ENCODE measurements around the gene UTS2R.
"Not testable (repeated sequence)": the region's sequence is repeated elsewhere in the genome, so short reads cannot be mapped to it uniquely, and the experiment has no call there.

Gene UTS2R

GRCh38 chr17:82347994-82348393 lies 23.6 kb upstream of the UTS2R start:
- not testable (repeated sequence) for H3K4me1 ChIP-seq (ENCODE audit: control insufficient read depth, insufficient read depth, low read length, unreplicated experiment); H3K27ac ChIP-seq (ENCODE audit: low read depth, low read length)

GRCh38 chr17:82348434-82348833 lies 23.1 kb upstream of the UTS2R start:
- H3K36me3 ChIP-seq (ENCODE audit: insufficient read depth, low read length): no peaks in the 10 kb centered on the region
- H3K4me1 ChIP-seq (ENCODE audit: control insufficient read depth, insufficient read depth, low read length, unreplicated experiment): peaks cover 3% of the 10 kb centered on the region
- H2AFZ ChIP-seq (ENCODE audit: low read length, unreplicated experiment): no peak overlapping the region
- no peak overlapping the region for H3K27ac ChIP-seq (ENCODE audit: low read depth, low read length)
- no peaks in the 10 kb centered on the region for H3K27me3 ChIP-seq (ENCODE audit: insufficient read depth, low read length)
- H3K79me2 ChIP-seq (ENCODE audit: control insufficient read depth, insufficient read depth, low read length, unreplicated experiment): no peaks in the 10 kb centered on the region
- H3K4me3 ChIP-seq (ENCODE audit: low read depth, low read length): no peak overlapping the region

More at GRCh38 chr17:82347994-82348393, 23.6 kb upstream of the UTS2R start:
- not testable (repeated sequence) for H3K27me3 ChIP-seq (ENCODE audit: insufficient read depth, low read length); H3K79me2 ChIP-seq (ENCODE audit: control insufficient read depth, insufficient read depth, low read length, unreplicated experiment); H3K4me3 ChIP-seq (ENCODE audit: low read depth, low read length); H2AFZ ChIP-seq (ENCODE audit: low read length, unreplicated experiment); H3K36me3 ChIP-seq (ENCODE audit: insufficient read depth, low read length)

- H3K36me3 ChIP-seq (ENCODE audit: insufficient read depth, low read length): no peaks in the 10 kb centered on the region
- H3K79me2 ChIP-seq (ENCODE audit: control insufficient read depth, insufficient read depth, low read length, unreplicated experiment): no peaks in the 10 kb centered on the region
- H3K4me1 ChIP-seq (ENCODE audit: control insufficient read depth, insufficient read depth, low read length, unreplicated experiment): peaks cover 3% of the 10 kb centered on the region
- no peak overlapping the region for H3K4me3 ChIP-seq (ENCODE audit: low read depth, low read length)
- H3K27me3 ChIP-seq (ENCODE audit: insufficient read depth, low read length): no peaks in the 10 kb centered on the region
- H3K27ac ChIP-seq (ENCODE audit: low read depth, low read length): no peak overlapping the region
- H2AFZ ChIP-seq (ENCODE audit: low read length, unreplicated experiment): peak overlapping the region; percentile 50
Measured at GRCh38 chr17:82348866-82349265, 22.7 kb upstream of the UTS2R start.

- Histone ChIP-seq H3K79me2 (ENCODE audit: control insufficient read depth, insufficient read depth, low read length, unreplicated experiment) (no peaks in the 10 kb centered on the region), H3K4me3 (ENCODE audit: low read depth, low read length) (no peak overlapping the region), H2AFZ (ENCODE audit: low read length, unreplicated experiment) (peak overlapping the region; percentile 50), H3K4me1 (ENCODE audit: control insufficient read depth, insufficient read depth, low read length, unreplicated experiment) (peaks cover 3% of the 10 kb centered on the region), H3K36me3 (ENCODE audit: insufficient read depth, low read length) (no peaks in the 10 kb centered on the region), H3K27ac (ENCODE audit: low read depth, low read length) (no peak overlapping the region), H3K27me3 (ENCODE audit: insufficient read depth, low read length) (no peaks in the 10 kb centered on the region)
Measured at GRCh38 chr17:82349287-82349701, 22.3 kb upstream of the UTS2R start.

DNA sequence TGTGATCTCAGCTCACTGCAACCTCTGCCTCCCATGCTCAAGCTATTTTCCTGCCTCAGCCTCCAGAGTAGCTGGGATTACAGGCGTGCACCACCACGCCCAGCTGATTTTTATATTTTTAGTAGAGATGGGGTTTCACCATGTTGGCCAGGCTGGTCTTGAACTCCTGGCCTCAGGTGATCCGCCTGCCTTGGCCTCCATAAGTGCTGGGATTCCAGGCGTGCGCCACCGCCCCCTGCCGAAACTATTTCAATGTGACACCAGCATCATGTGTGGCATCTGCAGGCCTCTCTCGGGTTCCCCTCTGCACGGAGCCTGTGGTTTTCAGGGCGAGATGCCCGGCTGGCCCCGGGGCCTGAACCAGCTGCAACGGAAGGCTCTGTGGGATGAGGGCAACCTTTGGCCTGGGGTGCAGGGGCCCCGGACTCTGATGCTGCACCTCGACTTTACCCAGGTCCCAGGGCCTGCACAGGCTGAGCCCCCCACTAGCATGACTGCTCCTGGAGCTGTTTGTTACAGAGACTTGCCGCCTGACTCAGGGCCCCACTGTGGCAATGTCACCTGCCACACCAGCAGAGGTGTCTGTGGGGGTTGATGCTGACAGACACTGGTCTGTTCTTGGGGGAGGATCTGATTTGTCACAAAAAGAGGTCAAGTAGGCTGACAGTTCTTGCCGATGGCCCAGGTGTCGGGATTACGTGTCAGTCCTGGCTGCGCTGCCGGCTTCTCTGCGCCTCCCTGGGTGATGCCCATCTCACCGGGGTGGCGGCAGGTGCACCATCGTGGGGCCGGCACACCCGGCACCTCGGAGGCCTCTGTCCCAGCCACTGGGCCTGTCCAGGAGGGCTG lies 21.2 kb upstream of the UTS2R start:
- no peaks in the 10 kb centered on the region for H3K36me3 ChIP-seq (ENCODE audit: insufficient read depth, low read length)
- no peak overlapping the region for H2AFZ ChIP-seq (ENCODE audit: low read length, unreplicated experiment)
- H3K79me2 ChIP-seq (ENCODE audit: control insufficient read depth, insufficient read depth, low read length, unreplicated experiment): no peaks in the 10 kb centered on the region
- H3K27me3 ChIP-seq (ENCODE audit: insufficient read depth, low read length): no peaks in the 10 kb centered on the region
- H3K27ac ChIP-seq (ENCODE audit: low read depth, low read length): no peak overlapping the region
- H3K4me1 ChIP-seq (ENCODE audit: control insufficient read depth, insufficient read depth, low read length, unreplicated experiment): peaks cover 3% of the 10 kb centered on the region
- no peak overlapping the region for H3K4me3 ChIP-seq (ENCODE audit: low read depth, low read length)

DNA sequence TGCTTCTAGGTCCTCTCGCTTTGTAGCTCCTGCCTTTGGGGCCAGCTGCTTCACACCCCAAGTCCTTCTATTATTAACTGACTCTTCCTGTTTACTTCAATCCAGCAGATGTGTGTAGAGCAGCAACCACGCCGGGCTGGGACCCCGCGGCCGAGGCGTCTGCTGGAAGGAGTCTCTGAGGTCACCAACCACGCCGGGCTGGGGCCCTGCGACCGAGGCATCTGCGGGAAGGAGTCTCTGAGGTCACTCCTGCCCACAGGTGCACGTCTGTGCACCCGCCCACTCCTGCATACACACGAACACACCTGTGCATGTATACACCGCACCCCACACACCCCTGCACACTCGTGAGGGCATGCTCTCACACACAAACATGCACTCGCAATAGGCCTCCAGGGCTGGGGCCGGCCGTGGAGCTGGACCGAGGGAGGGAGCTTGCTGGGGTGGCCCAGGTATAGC lies 20.3 kb upstream of the UTS2R start:
- H3K36me3 ChIP-seq (ENCODE audit: insufficient read depth, low read length): no peaks in the 10 kb centered on the region
- no peak overlapping the region for H3K4me3 ChIP-seq (ENCODE audit: low read depth, low read length)
- no peaks in the 10 kb centered on the region for H3K27me3 ChIP-seq (ENCODE audit: insufficient read depth, low read length)
- no peak overlapping the region for H3K27ac ChIP-seq (ENCODE audit: low read depth, low read length)
- no peak overlapping the region for H2AFZ ChIP-seq (ENCODE audit: low read length, unreplicated experiment)
- no peaks in the 10 kb centered on the region for H3K79me2 ChIP-seq (ENCODE audit: control insufficient read depth, insufficient read depth, low read length, unreplicated experiment)
- peaks cover 11% of the 10 kb centered on the region for H3K4me1 ChIP-seq (ENCODE audit: control insufficient read depth, insufficient read depth, low read length, unreplicated experiment)

- H3K4me3 ChIP-seq (ENCODE audit: low read depth, low read length): no peak overlapping the region
- H3K4me1 ChIP-seq (ENCODE audit: control insufficient read depth, insufficient read depth, low read length, unreplicated experiment): peaks cover 13% of the 10 kb centered on the region
- no peak overlapping the region for H3K27ac ChIP-seq (ENCODE audit: low read depth, low read length)
- H3K36me3 ChIP-seq (ENCODE audit: insufficient read depth, low read length): no peaks in the 10 kb centered on the region
- no peak overlapping the region for H2AFZ ChIP-seq (ENCODE audit: low read length, unreplicated experiment)
- no peaks in the 10 kb centered on the region for H3K27me3 ChIP-seq (ENCODE audit: insufficient read depth, low read length)
- no peaks in the 10 kb centered on the region for H3K79me2 ChIP-seq (ENCODE audit: control insufficient read depth, insufficient read depth, low read length, unreplicated experiment)
Measured at GRCh38 chr17:82351713-82352488, 19.7 kb upstream of the UTS2R start.

DNA sequence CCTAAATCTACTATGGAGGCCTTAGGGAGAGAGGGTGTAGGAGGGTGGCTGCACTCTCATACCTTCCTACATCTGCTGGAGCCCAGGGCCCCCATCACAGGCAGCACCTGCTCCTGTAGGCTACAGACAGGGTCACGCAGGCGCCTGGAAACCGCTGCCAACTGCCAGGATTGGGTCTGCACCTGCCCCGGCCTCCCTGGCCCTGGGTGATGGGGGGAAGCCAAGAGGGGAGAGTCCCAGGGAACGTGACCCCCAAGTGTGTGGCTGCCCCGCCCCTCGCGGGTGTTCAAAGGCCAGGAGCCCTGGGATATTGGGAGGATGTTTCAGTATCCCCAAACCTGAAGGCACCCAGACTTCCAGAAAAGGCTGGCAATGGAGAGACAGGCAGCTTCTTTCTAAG lies 18.1 kb upstream of the UTS2R start:
- H3K79me2 ChIP-seq (ENCODE audit: control insufficient read depth, insufficient read depth, low read length, unreplicated experiment): no peaks in the 10 kb centered on the region
- H3K4me1 ChIP-seq (ENCODE audit: control insufficient read depth, insufficient read depth, low read length, unreplicated experiment): peaks cover 13% of the 10 kb centered on the region
- H3K27me3 ChIP-seq (ENCODE audit: insufficient read depth, low read length): no peaks in the 10 kb centered on the region
- no peaks in the 10 kb centered on the region for H3K36me3 ChIP-seq (ENCODE audit: insufficient read depth, low read length)
- no peak overlapping the region for H3K4me3 ChIP-seq (ENCODE audit: low read depth, low read length)
- H3K27ac ChIP-seq (ENCODE audit: low read depth, low read length): no peak overlapping the region
- H2AFZ ChIP-seq (ENCODE audit: low read length, unreplicated experiment): no peak overlapping the region

- no peak overlapping the region for H3K4me3 ChIP-seq (ENCODE audit: low read depth, low read length)
- H3K27ac ChIP-seq (ENCODE audit: low read depth, low read length): no peak overlapping the region
- H2AFZ ChIP-seq (ENCODE audit: low read length, unreplicated experiment): no peak overlapping the region
Measured at GRCh38 chr17:82354804-82355308, 16.7 kb upstream of the UTS2R start.

GRCh38 chr17:82355770-82356427 lies 15.7 kb upstream of the UTS2R start:
- Histone ChIP-seq H3K27ac (ENCODE audit: low read depth, low read length) (no peak overlapping the region), H3K4me1 (ENCODE audit: control insufficient read depth, insufficient read depth, low read length, unreplicated experiment) (peaks cover 15% of the 10 kb centered on the region), H3K79me2 (ENCODE audit: control insufficient read depth, insufficient read depth, low read length, unreplicated experiment) (no peaks in the 10 kb centered on the region), H3K36me3 (ENCODE audit: insufficient read depth, low read length) (no peaks in the 10 kb centered on the region), H2AFZ (ENCODE audit: low read length, unreplicated experiment) (no peak overlapping the region), H3K4me3 (ENCODE audit: low read depth, low read length) (no peak overlapping the region), H3K27me3 (ENCODE audit: insufficient read depth, low read length) (no peaks in the 10 kb centered on the region)

More at GRCh38 chr17:82354804-82355308, 16.7 kb upstream of the UTS2R start:
- Histone ChIP-seq H3K36me3 (ENCODE audit: insufficient read depth, low read length) (no peaks in the 10 kb centered on the region), H3K27me3 (ENCODE audit: insufficient read depth, low read length) (no peaks in the 10 kb centered on the region), H3K4me1 (ENCODE audit: control insufficient read depth, insufficient read depth, low read length, unreplicated experiment) (peaks cover 15% of the 10 kb centered on the region), H3K79me2 (ENCODE audit: control insufficient read depth, insufficient read depth, low read length, unreplicated experiment) (no peaks in the 10 kb centered on the region)
